AML-193 (cell line): ENCODE results near the gene DNAJC1.
"Not testable (repeated sequence)": the region's sequence is repeated elsewhere in the genome, so short reads cannot be mapped to it uniquely, and the experiment has no call there.

Experiments used
- DNase-seq, 2 experiments: peaks; one replicate each; lab custom pipeline; 2025; lab: John Stamatoyannopoulos, UW

The DNAJC1 gene, protein sequence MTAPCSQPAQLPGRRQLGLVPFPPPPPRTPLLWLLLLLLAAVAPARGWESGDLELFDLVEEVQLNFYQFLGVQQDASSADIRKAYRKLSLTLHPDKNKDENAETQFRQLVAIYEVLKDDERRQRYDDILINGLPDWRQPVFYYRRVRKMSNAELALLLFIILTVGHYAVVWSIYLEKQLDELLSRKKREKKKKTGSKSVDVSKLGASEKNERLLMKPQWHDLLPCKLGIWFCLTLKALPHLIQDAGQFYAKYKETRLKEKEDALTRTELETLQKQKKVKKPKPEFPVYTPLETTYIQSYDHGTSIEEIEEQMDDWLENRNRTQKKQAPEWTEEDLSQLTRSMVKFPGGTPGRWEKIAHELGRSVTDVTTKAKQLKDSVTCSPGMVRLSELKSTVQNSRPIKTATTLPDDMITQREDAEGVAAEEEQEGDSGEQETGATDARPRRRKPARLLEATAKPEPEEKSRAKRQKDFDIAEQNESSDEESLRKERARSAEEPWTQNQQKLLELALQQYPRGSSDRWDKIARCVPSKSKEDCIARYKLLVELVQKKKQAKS

DNA sequence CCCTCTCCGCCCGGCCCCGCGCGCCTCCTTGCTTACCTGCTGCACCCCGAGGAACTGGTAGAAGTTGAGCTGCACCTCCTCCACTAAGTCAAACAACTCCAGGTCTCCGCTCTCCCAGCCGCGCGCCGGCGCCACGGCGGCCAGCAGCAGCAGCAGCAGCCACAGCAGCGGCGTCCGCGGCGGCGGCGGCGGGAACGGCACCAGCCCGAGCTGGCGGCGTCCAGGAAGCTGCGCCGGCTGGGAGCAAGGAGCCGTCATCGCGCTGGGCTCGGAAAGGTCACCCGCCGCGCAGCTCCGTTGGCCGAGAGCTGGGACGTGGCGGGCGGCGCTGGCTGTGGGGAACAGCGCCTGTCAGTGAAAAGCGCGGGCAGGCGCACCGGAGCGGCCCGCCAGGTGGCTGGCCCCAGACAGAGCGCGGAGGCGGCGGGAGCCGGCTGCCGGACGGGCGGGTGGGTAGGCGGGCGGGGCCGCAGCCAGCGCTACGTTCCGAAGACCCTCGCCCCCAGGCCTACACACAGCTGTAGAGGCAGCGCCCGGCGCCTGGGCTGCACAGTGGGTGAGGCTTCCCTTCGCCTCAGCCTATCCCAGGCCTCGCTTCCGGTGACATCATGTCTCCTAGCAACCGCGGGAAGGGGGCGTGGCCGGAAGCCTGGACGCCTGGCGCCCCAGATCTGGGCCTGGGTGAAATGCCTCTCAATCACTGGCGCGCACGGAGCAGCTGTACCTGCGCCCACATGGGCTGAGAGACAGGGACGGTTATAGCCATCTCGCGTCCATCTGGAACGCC is at the start of gene DNAJC1:
DNAJC1 (minus strand) TSS at position 554 of the 787 bp plus-strand sequence; CDS start at position 258, 296 bp downstream.
- peak; percentile 85 to 88 for DNase-seq

DNA sequence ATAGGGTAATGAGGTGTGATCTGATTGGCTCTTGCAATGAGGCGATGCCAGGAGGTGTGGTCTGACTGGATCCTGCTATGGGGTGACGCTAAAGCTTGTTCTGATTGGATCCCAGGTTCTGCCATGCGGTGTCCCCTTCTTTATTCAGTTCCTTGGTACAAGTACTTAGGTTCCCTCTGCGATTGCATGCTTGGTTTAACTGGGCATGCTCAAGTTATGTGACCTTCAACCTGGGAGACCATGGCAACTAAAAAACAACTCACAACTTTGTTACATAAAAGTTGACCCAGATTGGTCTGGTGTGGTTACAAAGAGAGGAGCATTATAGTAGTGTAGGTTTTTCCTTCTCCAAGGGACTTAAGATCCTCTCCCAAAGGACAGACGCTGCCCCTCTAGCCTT is 49.5 kb upstream of the DNAJC1 start:
- DNase-seq: no peak

DNA sequence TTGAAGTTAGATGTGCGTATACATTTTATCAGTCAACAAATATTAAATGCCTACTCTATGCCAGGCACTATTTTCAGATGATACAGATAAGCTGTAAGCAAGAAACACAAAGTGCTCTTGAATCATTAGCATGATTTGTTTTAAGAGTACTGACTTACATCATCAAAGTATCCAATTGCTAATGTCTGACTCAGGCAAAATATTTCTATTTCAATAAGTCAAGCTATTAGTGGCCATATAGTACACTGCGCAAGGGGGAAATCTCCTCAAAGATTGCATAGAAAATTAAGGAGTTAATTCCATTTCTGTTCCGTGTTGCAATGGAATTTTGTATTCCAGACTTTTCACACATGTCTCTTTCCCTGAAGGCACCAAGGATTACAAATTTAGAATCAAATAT is 46.1 kb upstream of the DNAJC1 start:
- no peak for DNase-seq

DNA sequence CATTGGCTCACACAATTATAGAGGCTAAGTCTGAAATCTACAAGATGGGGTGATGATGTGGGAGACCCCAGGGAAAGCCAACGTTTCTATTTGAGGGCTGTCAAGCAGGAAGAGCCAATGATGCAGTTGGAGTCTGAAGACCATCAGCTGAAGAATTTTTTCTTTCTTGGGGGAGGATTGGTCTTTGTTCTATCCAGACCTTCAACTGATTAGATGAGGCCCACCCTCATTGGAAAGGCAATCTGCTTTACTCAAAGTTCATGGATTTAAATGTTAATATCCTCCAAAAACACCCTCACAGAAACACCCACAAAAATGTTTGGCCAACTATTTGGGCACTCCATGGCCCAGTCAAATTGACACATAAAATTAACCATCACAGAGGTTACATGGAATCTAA is 44.3 kb upstream of the DNAJC1 start:
- DNase-seq: no peak

DNA sequence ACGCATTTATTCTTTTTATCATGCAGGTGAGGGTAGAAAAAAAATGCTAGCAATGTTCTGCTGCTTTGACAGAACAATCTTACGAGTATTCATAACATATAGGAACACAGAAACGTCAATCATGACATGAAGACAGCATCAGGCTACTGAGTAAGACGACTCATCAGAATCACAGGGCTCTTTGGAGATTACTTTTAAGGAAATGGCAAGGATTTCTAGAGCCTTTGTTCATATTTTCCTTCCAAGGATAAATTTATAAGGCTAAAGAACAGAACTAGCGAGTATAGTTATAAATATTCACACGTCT is 39.8 kb upstream of the DNAJC1 start:
- DNase-seq: no peak

- no peak for DNase-seq
Observed at GRCh38 chr10:22042557-22043326, 39.2 kb upstream of the DNAJC1 start.

DNA sequence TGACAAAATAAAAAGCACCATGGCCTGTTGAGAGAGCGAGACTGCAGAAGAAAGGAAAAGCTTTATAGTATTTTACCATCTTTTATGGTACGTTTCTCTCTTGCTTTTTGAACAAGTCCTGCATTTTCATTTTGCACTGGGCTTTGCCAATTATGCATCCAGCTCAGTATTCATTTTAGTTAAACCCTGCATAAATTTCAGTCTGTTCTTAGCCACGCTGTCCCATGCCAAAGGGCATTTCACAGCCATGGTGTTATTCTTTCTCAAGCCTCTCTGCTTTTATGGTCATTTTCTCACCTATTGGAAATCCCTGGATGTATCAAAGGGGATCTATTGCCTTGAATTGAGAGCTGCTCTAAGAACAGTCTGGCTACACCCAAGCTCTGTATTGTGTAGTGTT is 30.8 kb upstream of the DNAJC1 start:
- no peak for DNase-seq

- DNase-seq: not testable (repeated sequence)
Observed at GRCh38 chr10:22032268-22032667, 28.7 kb upstream of the DNAJC1 start.

DNA sequence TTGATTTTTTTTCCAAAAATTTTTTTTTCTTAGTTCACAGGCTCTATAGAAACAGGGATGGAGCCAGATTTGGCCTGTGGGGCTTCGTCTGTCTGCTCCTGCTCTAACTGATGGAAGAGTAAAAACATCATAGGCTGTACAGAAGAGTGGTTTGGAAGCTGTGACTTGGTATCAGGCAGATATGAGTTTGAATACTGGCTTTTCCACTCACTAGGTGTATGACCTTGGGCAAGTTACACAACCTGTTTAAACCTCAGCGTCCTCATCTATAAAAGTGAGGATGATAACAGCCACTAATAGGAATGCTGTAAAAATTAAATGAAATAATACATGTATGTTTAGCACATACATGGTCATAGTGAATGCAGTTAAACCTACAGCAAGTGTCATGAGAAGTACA is 26.9 kb upstream of the DNAJC1 start:
- no peak for DNase-seq

GRCh38 chr10:22029445-22030236 is 26.1 kb upstream of the DNAJC1 start:
- no peak for DNase-seq

- DNase-seq: no peak
Observed at GRCh38 chr10:22027364-22028238, 24.1 kb upstream of the DNAJC1 start.

- DNase-seq: no peak
Observed at GRCh38 chr10:22026287-22026686, 22.8 kb upstream of the DNAJC1 start.

- DNase-seq: no peak
Observed at GRCh38 chr10:22023508-22023907, 20.0 kb upstream of the DNAJC1 start.

GRCh38 chr10:22022257-22023032 is 18.9 kb upstream of the DNAJC1 start:
- no peak for DNase-seq

GRCh38 chr10:22021144-22021543 is 17.6 kb upstream of the DNAJC1 start:
- not testable (repeated sequence) for DNase-seq

- no peak for DNase-seq
Observed at GRCh38 chr10:22017283-22018020, 13.9 kb upstream of the DNAJC1 start.

DNA sequence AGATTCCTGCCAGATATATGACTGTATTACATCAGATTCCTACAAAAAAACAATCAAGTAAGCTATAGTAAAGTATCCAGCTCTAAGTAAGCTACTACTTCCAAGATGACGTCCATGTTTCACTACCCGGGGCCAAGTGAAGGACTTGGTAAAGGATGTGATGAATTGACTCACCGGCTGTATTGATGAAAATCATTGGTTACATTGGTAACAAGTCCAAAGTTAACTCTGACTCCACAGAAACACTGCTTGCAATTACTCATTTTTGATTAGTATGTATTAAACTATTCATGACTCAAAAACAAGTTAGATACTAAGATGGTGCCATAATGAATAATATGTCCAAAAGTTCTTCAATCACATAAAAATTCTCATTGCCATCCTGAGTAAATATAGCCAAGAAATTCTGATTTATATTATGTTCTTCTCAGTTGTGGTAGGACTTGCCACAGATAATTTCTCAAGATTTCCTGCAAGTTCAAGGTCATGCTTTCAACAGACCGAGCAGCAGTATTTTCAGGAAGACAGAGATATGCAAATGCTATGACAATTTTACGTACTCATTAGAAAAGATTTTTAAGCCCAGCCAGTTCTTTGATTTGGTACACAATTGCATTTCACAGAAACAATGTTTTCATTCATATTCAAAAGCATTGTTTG is 12.6 kb upstream of the DNAJC1 start:
- DNase-seq: no peak

DNA sequence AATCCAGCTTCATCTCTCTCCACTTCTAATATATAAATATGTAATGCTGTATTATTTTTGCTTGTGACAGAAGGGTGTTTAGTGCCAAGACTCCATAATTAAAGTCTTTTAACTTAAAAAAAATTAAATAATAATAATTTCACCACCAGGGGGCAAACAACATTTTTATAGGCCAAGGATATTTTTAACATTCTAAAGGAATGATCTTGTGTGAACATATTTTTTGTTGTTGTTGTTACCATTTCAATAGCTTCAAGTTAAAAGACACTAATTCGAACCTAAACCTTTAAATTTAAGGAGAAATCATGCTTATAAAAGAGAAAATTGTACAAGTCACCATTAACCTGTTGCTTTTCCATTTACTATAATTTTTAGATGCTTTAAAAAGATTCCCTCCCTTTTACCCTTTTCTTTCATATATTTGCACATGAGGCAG is 7.5 kb upstream of the DNAJC1 start:
- DNase-seq: peak; percentile 29 to 33
